GM12801 (cell line): ENCODE measurements around the gene GNAT2.

ENCODE experiments used
- TF ChIP-seq, protein P1 (sequence below): IDR thresholded peaks from one replicate; pipeline ENCODE4 v1.5.1; 2011; ENCODE audit warnings: control low read depth; ENCODE audit not compliant: insufficient read length; ENCODE audit errors: extremely low read depth

GNAT2 gene

DNA sequence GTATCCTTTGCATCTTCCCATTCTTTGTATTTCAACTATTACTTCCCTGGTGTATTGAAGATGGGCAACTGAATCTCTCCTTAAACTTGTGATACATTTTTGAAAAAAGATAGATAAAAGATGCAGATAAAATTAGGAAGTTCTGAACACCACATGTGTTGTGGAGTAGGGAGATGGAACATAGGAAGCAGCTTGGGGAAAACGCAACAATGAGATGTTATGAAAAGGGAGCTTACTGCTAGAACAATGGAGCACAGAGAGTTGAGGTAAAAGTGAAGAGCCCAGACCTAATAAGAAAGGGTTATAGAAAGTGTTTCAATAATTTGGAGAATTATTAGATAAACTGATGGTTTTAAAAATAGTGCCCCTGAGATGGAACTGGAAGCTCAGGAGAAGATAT, 50.1 kb downstream of the GNAT2 start:
- TF ChIP-seq, protein P1, sequence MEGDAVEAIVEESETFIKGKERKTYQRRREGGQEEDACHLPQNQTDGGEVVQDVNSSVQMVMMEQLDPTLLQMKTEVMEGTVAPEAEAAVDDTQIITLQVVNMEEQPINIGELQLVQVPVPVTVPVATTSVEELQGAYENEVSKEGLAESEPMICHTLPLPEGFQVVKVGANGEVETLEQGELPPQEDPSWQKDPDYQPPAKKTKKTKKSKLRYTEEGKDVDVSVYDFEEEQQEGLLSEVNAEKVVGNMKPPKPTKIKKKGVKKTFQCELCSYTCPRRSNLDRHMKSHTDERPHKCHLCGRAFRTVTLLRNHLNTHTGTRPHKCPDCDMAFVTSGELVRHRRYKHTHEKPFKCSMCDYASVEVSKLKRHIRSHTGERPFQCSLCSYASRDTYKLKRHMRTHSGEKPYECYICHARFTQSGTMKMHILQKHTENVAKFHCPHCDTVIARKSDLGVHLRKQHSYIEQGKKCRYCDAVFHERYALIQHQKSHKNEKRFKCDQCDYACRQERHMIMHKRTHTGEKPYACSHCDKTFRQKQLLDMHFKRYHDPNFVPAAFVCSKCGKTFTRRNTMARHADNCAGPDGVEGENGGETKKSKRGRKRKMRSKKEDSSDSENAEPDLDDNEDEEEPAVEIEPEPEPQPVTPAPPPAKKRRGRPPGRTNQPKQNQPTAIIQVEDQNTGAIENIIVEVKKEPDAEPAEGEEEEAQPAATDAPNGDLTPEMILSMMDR, result no peak

DNA sequence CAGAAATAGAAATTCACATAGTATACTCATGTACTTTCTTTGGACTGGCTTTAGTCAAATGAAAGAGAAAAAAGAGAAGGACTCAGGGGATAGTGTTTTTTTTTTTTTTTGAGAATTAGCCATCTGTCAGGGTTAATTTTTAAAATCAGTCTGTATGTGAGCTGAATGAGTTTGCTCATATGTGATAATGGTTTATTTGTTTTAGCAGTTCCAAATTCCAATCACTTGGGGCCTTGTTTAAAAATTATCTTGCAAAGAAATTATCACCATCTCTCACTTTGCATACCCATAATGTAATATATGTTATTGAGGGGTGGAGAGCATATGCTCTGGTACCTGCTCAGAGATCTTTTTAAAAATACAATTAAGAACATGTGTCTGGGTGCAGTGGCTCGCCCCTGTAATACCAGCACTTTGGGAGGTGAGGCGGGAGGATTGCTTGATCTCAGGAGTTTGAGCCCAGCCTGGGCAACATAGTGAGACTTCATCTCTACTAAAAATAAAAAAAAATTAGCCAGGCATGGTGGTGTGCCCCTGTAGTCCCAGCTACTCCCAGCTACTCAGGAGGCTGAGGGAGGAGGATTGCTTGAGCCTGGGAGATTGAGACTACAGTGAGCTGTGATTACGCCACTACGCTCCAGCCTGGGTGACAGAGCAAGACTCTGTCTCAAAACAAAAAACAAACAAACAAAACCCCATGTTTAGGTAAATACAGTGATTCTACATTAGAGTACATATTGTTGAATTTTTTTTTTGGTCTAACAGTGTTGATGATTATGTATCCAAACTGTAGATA, 51.3 kb downstream of the GNAT2 start:
- TF ChIP-seq, protein P1, result no peak

DNA sequence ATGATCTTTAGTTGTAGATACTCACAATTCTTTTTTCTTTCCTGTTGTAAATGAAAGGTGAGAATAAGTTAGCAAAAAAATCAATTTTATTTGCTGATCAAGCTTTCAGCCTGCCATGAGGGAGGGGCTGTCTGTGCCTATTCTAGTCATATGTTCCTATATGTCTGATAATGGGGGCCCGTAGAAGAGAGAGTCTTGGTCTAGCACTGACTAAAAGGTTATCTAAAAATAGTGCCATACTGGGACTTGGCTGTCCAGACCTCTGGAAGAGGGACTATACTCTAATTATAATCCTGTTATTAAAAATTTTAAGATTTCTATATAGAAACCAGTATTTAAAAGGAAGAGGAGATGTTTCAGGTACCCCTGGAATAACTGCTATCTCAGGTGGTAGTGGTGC, 52.4 kb downstream of the GNAT2 start:
- TF ChIP-seq, protein P1, result no peak

DNA sequence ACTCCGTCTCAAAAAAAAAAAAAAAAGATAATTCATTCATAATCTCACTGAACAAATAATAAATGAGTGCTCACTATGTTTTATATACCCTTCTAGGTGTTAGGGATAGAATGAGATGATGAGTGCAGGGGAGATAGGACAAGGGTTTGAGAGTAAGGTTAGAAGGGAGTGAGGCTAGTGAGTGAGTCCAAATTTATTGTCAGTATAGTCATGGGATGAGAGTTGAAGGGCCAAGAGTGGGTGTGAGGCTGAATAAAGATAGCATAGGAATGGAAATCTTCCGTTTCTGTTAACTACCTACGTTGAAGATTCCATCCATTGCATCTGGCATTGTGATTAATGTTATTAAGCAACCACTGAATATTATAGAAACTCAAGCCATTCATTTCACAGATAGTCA, 54.2 kb downstream of the GNAT2 start:
- TF ChIP-seq, protein P1, result no peak

DNA sequence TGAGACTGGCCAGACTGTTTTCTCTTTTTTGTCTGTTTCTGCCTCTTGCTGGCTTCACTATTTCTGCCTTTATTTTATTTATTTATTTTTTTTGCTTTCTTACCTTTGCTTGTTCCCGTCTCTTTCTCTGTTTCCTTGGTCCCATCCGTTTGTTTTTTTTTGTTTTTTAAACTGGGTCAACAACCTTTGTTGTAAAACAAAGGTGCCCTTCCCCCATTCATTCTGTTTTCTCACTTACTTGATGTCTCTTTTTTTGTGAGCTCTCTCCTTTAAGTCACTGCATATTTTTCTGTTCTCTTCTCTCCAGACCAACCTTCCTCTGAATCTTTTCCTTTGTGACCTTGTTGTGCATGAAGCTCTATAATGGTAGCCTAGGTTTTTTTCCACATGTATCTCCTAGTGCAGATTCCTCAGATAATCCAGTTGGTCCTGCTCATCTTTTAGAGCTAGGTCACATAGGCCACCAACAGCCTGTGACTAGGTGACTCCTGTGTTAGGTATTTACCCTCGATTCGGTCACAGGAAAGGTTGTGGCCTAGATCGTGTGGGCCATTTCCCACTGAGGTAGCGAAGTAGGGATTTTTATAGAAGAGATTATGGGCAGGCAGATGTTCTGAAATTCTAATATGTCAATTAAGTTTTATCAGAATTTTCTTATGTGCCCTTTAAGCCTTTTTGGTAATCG, 55.1 kb downstream of the GNAT2 start:
- TF ChIP-seq, protein P1, result no peak

DNA sequence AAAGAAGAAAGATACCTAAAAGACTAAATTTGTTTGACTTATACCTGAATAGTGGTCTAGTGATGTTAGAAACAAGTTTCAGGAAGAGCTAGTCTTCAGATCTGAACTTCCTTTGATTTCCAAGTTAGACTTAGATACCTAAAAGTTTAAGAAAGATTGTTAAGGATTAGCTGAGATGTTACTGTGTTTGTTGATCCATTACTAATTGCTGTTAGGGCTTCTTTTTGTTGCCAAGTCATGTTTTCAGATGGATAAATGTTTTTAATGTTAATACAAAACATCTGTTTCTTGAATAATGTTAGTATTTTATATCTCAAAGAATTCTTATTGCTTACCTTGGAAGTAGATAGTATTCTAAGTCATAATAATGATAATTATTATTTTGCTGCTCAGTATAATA, 59.4 kb downstream of the GNAT2 start:
- TF ChIP-seq, protein P1, result no peak

DNA sequence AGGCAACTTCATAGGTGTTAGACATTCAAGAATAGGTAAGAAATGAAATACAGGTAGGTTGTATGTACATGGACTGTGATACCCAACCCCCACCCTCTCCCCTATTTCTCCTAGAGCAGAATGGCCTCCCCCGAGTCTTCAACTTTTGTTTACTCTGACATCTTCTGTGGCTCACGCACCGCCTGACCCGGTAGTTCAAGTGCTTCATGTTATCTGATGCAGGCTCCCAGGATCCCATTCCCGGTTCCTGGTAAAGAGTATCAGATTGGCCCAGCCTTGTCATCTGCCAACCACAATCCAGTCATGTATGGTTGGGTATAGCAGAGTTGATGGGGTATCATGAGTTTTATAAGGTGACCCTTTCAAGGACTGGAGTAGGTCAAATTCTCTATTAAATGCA, 61.9 kb downstream of the GNAT2 start:
- TF ChIP-seq, protein P1, result no peak
